NCI-H2107 (cell line): ENCODE results near the gene DNAJB12.

Source experiments
- DNase-seq: peaks from one replicate; lab custom pipeline; 2025; lab: John Stamatoyannopoulos, UW

The DNAJB12 gene

DNA sequence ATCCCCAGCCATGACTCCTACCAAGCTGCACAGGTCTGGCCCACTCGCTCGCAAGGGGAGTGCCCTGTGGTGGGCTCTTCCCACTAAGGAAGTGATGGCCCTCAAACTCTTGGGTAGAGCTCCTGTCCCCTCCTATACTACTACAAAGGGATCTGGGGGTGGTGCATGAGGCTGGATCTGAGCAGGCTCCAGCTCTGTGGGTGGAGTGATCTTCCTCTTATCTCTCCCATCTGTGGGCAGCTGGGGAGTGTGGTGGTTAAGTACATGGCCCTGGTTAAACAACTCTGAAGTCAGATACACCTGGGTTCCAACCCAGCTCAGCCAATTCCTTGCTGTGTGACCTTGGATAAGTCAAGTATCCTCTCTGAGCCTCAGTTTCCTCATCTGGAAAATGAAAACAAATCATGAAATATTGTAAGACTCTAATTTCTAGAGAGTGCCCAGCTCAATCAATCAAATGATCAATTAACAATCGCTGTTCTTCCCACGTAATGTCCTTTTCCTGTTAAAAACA is 63.6 kb downstream of the DNAJB12 start:
- DNase-seq, result no peak

DNA sequence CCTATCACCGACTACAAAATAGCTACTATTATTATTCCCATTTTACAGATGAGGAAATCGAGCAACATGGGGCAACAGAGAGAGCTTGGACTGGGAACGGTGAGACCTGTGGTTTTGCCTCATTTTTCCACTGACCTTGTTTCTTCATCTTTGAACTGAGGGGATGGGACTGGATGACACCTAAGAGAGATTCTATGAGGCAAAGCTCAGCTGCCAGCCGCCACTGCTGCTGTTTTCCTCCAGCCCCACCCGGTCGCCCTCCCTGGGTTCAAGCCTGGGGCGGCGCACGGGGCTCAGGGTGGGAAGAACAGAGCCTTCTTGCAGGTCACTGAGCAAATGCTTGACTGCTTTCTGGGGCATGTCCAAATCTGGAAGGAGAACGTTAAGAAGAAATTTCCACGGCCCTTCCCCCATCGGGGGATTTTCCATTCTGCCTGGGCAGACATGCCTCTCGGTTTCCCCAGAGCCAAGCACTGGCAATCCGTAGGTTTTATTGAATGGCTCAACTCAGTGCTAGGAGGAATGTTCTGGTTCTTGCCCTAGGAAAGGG is 68.7 kb downstream of the DNAJB12 start:
- no peak for DNase-seq

- DNase-seq, result no peak
Observed at GRCh38 chr10:72283131-72283530, 71.6 kb downstream of the DNAJB12 start.
